Thyroid gland (tissue), 4 donors: ENCODE measurements around the gene CFAP206.

ENCODE experiments used
- POLR2A ChIP-seq, 2 donors: fragments of 450-650 bp; IDR thresholded peaks; one replicate each; pipeline ENCODE4 v1.6.1; 2017; ENCODE audit warnings: antibody characterized with exemption in 2 of 2, mild to moderate bottlenecking in 2 of 2, moderate library complexity in 1 of 2
- TF ChIP-seq, protein P1 (sequence below), 6 experiments: fragments of 200-600 bp in 3 of 6; fragments of 450-650 bp in 3 of 6; sonication (generic) in 3 of 6; IDR thresholded peaks; one replicate each; pipeline ENCODE4 v1.5.1; 2016 to 2019; ENCODE audit warnings: antibody characterized with exemption in 6 of 6, mild to moderate bottlenecking in 2 of 6, inconsistent platforms in 1 of 6, moderate library complexity in 1 of 6

DNA sequence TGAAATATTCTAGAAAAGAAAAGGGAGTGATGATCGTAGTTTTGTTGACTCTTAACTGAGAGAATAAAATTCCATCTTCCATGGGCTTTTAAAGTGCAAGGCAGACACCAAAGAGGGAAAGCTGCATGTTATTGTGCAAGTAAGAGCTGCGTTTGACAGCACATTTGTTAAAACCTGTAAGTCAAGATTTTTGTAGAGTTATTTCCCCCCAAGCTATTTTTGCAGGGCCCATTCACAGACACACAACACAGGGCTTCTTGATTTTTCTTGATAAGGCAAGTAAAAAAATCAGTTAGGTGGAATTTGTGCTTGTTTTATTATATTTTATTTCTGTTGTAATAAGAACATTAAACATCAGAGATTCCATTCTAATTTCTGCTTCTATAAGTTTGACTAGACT, 13.8 kb downstream of the CFAP206 start:
- TF ChIP-seq, protein P1, sequence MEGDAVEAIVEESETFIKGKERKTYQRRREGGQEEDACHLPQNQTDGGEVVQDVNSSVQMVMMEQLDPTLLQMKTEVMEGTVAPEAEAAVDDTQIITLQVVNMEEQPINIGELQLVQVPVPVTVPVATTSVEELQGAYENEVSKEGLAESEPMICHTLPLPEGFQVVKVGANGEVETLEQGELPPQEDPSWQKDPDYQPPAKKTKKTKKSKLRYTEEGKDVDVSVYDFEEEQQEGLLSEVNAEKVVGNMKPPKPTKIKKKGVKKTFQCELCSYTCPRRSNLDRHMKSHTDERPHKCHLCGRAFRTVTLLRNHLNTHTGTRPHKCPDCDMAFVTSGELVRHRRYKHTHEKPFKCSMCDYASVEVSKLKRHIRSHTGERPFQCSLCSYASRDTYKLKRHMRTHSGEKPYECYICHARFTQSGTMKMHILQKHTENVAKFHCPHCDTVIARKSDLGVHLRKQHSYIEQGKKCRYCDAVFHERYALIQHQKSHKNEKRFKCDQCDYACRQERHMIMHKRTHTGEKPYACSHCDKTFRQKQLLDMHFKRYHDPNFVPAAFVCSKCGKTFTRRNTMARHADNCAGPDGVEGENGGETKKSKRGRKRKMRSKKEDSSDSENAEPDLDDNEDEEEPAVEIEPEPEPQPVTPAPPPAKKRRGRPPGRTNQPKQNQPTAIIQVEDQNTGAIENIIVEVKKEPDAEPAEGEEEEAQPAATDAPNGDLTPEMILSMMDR (IDR thresholded peaks at IDR 0.05) = no peak
- no peak for TF ChIP-seq POLR2A (IDR thresholded peaks at IDR 0.05)
